ENCODE measurements around the gene C1orf159.

GRCh38 chr1:1072849-1073742 is 42.8 kb downstream of the C1orf159 start:
- TF ChIP-seq, protein P1, sequence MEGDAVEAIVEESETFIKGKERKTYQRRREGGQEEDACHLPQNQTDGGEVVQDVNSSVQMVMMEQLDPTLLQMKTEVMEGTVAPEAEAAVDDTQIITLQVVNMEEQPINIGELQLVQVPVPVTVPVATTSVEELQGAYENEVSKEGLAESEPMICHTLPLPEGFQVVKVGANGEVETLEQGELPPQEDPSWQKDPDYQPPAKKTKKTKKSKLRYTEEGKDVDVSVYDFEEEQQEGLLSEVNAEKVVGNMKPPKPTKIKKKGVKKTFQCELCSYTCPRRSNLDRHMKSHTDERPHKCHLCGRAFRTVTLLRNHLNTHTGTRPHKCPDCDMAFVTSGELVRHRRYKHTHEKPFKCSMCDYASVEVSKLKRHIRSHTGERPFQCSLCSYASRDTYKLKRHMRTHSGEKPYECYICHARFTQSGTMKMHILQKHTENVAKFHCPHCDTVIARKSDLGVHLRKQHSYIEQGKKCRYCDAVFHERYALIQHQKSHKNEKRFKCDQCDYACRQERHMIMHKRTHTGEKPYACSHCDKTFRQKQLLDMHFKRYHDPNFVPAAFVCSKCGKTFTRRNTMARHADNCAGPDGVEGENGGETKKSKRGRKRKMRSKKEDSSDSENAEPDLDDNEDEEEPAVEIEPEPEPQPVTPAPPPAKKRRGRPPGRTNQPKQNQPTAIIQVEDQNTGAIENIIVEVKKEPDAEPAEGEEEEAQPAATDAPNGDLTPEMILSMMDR (IDR thresholded peaks at IDR 0.05; ENCODE audit: low read length): no peak
- TF ChIP-seq EZH2 (optimal IDR thresholded peaks at IDR 0.05; ENCODE audit: low read depth, low read length) (no peak), EZH2phosphoT487 (IDR thresholded peaks at IDR 0.05; ENCODE audit: low read length) (no peak)
